Ishikawa (cell line): ENCODE measurements around the gene PRKD2.

Source experiments
- CEBPB ChIP-seq: IDR thresholded peaks from 2 replicates; pipeline ENCODE4 v1.6.1; 2012
- CREB1 ChIP-seq: IDR thresholded peaks from 2 replicates; pipeline ENCODE4 v1.6.1; 2012; ENCODE audit warnings: low read depth
- EGR1 ChIP-seq: IDR thresholded peaks from 2 replicates; pipeline ENCODE4 v1.6.1; 2012
- EP300 ChIP-seq: IDR thresholded peaks from 2 replicates; pipeline ENCODE4 v1.6.1; 2012; ENCODE audit warnings: borderline replicate concordance
- FOXM1 ChIP-seq: IDR thresholded peaks from 2 replicates; pipeline ENCODE4 v1.6.1; 2012; ENCODE audit warnings: low read depth, borderline replicate concordance
- MAX ChIP-seq: IDR thresholded peaks from 2 replicates; pipeline ENCODE4 v1.6.1; 2012
- NFIC ChIP-seq: IDR thresholded peaks from 2 replicates; pipeline ENCODE4 v1.6.1; 2012
- RAD21 ChIP-seq: IDR thresholded peaks from 2 replicates; pipeline ENCODE4 v1.6.1; 2012; ENCODE audit warnings: low read depth
- REST ChIP-seq: IDR thresholded peaks from 2 replicates; pipeline ENCODE4 v1.6.1; 2012; ENCODE audit warnings: low read depth, mild to moderate bottlenecking
- TAF1 ChIP-seq: IDR thresholded peaks from 2 replicates; pipeline ENCODE4 v1.6.1; 2012; ENCODE audit warnings: low read depth, mild to moderate bottlenecking
- TCF12 ChIP-seq: IDR thresholded peaks from 2 replicates; pipeline ENCODE4 v1.6.1; 2012; ENCODE audit warnings: low read depth
- TEAD4 ChIP-seq: IDR thresholded peaks from 2 replicates; pipeline ENCODE4 v1.6.1; 2012
- USF1 ChIP-seq: IDR thresholded peaks from 2 replicates; pipeline ENCODE4 v1.6.1; 2012
- YY1 ChIP-seq: IDR thresholded peaks from 2 replicates; pipeline ENCODE4 v1.6.1; 2012; ENCODE audit warnings: low read depth
- ZBTB7A ChIP-seq: IDR thresholded peaks from 2 replicates; pipeline ENCODE4 v1.6.1; 2012; ENCODE audit warnings: low read depth

PRKD2 gene

DNA sequence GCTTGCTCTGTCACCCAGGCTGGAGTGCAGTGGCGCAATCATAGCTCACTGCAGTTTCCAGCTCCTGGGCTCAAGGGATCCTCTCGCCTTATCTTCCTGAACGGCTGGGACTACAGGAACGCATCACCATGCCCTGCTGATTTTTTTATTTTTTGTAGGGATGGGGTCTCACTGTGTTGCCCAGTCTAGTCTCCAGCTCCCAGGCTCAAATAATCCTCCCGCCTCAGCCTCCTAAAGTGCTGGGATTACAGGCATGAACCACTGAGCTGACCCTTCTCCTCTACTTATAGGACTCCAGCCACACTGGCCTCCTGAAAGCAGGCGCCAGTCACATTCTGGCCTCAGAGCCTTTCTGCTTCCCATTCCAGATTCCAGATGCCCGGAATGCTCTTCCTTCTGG, 66.5 kb downstream of the PRKD2 start:
- no peak for TF ChIP-seq FOXM1
- no peak for TF ChIP-seq MAX
- no peak for TF ChIP-seq CREB1
- no peak for TF ChIP-seq RAD21
- no peak for TF ChIP-seq ZBTB7A
- no peak for TF ChIP-seq EP300
- TF ChIP-seq TEAD4 = no peak
- TF ChIP-seq YY1 = no peak
- TF ChIP-seq EGR1 = no peak
- no peak for TF ChIP-seq NFIC
- no peak for TF ChIP-seq TAF1
- TF ChIP-seq USF1 = no peak
- TF ChIP-seq CEBPB = no peak
- TF ChIP-seq REST = no peak
- TF ChIP-seq TCF12 = no peak

GRCh38 chr19:46648961-46649960, 67.7 kb downstream of the PRKD2 start:
- TF ChIP-seq YY1 = no peak
- no peak for TF ChIP-seq ZBTB7A
- no peak for TF ChIP-seq TAF1
- no peak for TF ChIP-seq EP300
- TF ChIP-seq TCF12 = no peak
- no peak for TF ChIP-seq MAX
- no peak for TF ChIP-seq EGR1
- TF ChIP-seq REST = no peak
- no peak for TF ChIP-seq CEBPB

- no peak for TF ChIP-seq CREB1
- no peak for TF ChIP-seq NFIC
These were observed 68.6 kb downstream of the PRKD2 start for GRCh38 chr19:46648060-46648960.

DNA sequence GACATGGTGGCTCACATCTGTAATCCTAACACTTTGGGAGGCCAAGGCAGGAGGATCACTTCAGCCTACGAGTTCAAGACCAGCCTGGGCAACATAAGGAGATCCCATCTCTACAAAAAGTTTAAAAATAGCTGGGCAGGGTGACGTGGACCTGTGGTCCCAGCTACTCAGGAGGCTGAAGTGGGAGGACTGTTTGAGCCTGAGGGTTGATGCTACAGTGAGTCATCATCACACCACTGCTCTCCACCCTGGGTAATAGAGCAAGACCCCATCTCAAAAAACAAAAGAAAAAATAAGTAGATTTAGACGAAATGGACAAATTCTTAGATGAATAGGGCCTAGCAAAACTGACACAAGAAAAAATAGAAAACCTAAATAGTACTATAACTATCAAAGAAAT, 70.5 kb downstream of the PRKD2 start:
- no peak for TF ChIP-seq TEAD4
- TF ChIP-seq YY1 = no peak
- TF ChIP-seq USF1 = no peak
- no peak for TF ChIP-seq ZBTB7A
- TF ChIP-seq CEBPB = no peak
- no peak for TF ChIP-seq TCF12
- no peak for TF ChIP-seq MAX
- no peak for TF ChIP-seq EP300
- no peak for TF ChIP-seq CREB1
- TF ChIP-seq TAF1 = no peak
- no peak for TF ChIP-seq NFIC
- TF ChIP-seq RAD21 = no peak
- no peak for TF ChIP-seq FOXM1

GRCh38 chr19:46644720-46645119, 72.2 kb downstream of the PRKD2 start:
- no peak for TF ChIP-seq YY1
- TF ChIP-seq CEBPB = no peak
- TF ChIP-seq USF1 = no peak
- TF ChIP-seq EGR1 = no peak
- no peak for TF ChIP-seq TEAD4
- TF ChIP-seq MAX = no peak
- no peak for TF ChIP-seq RAD21
- no peak for TF ChIP-seq FOXM1
- no peak for TF ChIP-seq TCF12
- TF ChIP-seq EP300 = no peak
- no peak for TF ChIP-seq CREB1
- TF ChIP-seq REST = no peak
- no peak for TF ChIP-seq TAF1
- TF ChIP-seq ZBTB7A = no peak
- TF ChIP-seq NFIC = no peak
